Head of caudate nucleus (tissue), 42 donors: ENCODE measurements around the gene NLRP3.
"Not testable (repeated sequence)": the region's sequence is repeated elsewhere in the genome, so short reads cannot be mapped to it uniquely, and the experiment has no call there.

Source experiments
- DNase-seq, 42 donors: peaks; one replicate each; pipeline versions ENCODE4 v3.0.0 to v3.0.0-alpha.2; 2020 to 2021; ENCODE audit warnings: mixed read lengths in 7 of 42
- intact Hi-C: fragments of 100-400 bp; cut with DNase I; formaldehyde crosslinking; loops from one replicate; pipeline ENCODE4 v1.15.0; 2022

NLRP3 gene

DNA sequence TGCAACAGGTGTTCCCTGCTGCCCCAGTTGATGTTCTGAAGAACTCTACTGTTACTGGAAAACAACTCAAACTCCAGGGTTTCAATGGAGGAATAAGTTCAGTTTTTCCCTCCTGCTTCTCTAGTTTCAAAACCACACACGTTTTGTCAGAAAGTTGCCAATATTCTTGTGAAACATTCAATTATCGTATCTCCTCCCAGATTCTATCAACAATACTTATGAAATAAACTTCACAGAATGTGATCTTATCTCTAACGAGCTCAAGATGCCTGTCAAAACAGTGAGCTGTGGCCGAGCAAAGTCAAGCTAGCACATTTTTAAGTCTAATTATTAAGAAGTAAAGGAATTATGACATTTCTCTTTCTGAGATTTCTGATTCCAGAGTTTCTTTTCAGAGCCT, 37.3 kb downstream of the NLRP3 start:
- no peak for DNase-seq
- intact Hi-C loops: no loop called here

DNA sequence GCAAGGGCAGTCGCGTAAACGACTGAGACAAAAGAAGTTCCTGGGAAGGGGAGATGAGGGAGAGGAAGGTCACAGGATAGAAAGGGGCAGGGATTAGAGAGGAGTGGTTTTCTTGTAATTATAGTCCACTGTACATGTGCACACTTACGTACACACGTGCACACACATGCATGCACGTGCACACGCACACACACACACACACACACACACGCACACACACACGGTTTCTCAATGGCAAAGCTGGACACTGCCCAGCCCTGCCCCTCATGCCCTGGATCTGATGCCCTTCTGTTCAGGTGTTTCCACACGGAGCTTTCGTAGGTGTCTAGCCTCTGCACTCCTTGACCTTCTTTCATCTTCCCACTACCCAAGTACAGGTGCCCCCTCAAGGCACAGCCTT, 38.0 kb downstream of the NLRP3 start:
- intact Hi-C loops: no loop called here
- no peak for DNase-seq

DNA sequence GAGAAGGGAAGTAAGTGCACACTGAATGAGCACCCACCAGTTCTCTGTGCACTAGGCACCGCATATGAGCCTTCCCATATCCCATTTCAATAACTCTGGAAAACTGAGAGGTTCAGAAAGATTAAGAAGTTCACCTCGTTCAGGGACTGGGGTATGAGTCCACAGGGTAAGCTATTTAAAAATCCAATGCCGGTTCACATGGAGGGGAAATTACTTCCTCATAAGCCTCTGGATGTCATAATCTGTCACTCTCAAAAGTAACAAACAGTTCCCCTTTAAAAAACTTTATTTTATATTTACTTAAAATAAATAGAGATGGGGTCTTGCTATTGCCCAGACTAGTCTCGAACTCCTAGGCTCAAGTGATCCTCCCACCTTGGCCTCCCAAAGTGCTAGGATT, 40.0 kb downstream of the NLRP3 start:
- DNase-seq: no peak
- intact Hi-C loops: no loop called here

DNA sequence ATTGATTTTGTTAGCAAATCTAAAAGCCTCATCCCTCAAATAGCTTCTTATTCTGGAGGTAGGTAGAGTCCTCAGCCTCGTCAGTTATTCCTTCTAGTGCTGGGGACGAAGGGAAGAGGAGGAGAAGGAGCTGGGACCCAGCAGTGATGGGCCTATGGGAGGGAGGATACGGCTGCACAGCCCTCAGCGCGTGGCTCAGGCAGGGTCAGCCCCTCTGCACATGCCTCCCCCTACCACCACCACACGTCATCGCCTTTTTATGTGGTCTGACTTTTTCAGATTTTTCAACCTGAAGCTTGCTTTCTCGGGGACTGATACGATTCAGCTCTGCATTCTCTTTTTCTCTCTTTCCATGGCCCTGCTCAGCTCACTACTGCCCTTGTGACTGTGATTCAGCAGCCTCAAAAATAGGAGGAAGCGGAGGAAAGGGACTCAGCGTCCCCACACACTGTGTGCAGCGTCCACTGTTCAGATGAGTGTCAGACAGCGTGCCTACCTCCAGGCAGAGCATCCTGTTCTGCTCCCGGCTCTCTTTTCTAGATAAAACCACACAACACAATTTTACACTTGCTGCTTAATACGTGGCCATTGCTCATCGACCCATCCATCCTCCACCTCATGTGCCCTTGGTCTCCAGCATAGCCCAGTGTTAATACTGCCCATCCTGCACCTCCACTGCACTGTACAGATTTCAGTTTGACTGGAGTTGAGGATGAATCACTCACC, 41.1 kb downstream of the NLRP3 start:
- intact Hi-C loops: no loop called here
- DNase-seq: peak in 5 of 42 donors; percentile 12 to 53 (median 17)

DNA sequence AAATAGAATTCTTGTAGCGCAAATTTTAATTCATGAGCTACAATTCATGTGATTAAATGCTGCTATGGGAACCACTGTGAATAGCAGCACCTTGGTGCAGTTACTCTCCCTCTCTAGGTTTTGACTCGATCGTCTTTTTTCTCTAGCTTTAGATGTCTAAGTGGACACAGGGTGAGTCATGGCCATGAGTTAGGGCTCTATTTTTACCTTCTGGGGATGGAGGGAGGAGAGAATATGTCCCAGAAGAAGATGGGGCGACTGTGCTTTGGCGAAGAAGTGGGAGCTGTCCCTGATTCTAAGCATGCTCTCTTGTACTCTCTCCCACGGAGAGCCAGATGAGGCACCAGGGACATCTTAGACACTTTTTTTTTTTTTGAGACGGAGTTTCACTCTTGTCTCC, 43.5 kb downstream of the NLRP3 start:
- intact Hi-C loops: no loop called here
- no peak for DNase-seq

DNA sequence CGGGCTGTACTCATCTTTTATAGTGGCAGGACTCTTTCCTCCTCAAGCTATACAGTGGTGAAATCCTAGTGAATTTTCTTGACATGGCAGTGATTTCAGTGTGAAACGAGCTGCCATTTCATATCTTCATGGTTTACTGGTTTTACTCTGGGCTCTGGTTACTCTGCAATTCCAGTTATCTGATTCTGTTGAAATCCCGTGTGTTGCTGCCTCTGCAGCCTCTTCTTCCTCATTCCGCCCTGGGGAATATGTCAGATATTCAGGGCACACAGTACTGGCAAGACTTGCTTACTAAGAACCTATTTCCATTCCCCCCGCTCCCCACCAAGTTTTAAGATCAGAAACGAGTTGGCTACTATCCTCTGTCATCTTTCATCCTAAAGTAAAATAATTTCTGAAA, 49.8 kb downstream of the NLRP3 start:
- DNase-seq: no peak
- intact Hi-C loops: no loop called here

DNA sequence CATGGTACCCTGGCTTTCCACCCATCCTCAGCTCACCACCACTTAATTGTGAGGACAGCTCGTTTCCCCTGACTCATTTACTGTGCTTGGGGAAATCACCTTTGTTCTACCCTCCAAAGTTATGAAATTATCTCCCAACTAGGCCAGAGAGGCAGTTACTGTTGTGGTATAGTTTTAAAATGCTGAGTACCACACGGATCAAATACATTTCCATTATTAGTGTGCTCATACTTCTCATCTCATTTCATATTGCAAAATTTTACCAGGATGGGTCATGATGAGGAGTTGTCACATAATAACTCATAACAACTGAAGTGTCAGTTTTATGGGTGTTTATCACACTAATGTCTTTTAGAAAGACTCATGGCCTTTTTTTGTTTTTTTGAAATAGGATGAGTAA, 51.2 kb downstream of the NLRP3 start:
- no peak for DNase-seq
- intact Hi-C loops: no loop called here

DNA sequence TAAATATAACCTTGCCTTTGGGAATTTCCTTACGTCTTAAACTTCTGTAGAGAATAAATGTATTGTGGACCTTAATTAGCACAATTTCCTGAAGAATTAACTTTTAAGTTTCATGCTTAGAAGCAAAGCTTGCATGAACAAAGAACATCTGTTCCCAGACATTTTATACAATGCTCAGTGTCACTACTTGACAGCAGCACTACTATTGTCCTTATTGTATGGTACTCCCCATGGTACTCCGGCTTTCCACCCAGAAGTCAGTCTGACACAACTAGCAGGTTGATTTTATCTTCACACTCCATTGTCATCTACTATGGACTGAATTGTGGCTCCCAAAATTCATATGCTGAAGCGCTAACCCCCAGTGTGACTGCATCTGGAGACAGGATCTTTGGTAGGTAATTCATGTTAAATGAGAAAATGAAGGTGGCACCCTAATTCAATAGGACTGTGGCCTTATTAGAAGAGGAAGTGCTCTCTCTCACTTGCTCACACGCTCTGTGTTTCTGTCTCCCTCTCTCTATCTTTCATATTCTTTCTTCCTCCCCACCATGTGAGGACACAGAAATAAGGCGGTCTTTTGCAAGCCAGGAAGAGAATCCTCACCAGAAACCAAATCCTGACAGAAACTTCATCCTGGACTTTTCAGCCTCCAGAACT, 52.6 kb downstream of the NLRP3 start:
- DNase-seq: no peak
- intact Hi-C loops: no loop called here

DNA sequence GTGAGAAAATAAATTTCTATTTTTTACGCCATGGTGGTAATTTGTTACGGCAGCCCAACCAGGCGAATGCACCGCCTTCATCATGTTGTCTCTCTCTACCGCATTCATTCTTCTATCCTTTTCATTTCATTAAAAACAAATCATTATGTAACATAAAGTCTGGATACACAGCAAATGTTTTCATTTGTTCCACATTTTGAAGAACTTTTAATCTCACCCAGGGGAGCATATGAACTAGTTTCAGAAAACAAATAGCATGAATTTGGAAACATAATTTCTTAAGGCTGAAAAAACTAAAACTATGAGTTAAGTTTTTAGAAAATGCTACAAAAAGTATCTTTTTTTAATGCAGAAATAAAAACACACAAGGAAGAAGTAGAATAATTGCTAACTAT, 53.2 kb downstream of the NLRP3 start:
- no peak for DNase-seq
- intact Hi-C loops: no loop called here

DNA sequence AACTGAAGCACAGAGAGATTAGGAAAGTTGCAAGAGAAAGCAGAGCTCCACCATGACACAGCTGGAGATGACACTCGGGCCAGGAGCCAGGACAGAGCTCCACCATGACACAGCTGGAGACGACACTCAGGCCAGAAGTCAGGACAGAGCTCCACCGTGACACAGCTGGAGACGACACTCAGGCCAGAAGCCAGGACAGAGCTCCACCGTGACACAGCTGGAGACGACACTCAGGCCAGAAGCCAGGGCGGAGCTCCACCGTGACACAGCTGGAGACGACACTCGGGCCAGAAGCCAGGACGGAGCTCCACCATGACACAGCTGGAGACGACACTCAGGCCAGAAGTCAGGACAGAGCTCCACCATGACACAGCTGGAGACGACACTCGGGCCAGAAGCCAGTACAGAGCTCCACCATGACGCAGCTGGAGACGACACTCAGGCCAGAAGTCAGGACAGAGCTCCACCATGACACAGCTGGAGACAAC, 55.0 kb downstream of the NLRP3 start:
- intact Hi-C loops, DNase-seq: not testable (repeated sequence)

DNA sequence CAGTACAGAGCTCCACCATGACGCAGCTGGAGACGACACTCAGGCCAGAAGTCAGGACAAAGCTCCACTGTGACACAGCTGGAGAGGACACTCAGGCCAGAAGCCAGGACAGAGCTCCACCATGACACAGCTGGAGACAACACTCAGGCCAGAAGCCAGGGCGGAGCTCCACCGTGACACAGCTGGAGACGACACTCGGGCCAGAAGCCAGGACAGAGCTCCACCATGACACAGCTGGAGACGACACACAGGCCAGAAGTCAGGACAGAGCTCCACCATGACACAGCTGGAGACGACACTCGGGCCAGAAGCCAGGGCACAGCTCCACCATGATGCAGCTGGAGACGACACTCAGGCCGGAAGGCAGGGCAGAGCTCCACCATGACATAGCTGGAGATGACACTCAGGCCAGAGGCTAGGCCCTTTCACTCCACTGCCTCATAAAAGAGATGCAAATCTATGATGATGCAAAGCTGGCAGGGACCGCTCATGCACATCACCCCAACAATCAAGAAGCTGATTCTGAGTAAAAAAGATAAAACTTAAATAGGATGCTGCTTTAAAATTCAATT, 55.6 kb downstream of the NLRP3 start:
- DNase-seq: no peak
- intact Hi-C loops: no loop called here

DNA sequence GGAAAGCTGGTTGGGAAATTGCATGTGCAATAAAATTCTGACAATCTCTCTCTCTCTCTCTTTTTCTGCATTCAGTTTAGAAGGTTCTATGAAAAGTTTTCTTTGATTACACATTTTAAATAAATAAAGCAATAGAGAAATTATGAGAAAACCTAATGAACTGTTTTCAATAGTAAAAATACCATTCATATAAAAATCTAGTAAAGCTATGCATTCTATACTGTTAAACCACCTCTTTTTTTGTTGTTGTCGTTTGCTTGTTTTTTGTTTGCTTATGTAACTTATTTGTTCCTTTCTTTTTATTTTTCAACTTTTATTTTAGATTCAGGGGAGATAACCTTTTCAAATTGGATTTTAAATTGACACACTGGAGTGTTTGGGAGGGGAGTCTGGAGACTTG, 56.1 kb downstream of the NLRP3 start:
- intact Hi-C loops: no loop called here
- no peak for DNase-seq

DNA sequence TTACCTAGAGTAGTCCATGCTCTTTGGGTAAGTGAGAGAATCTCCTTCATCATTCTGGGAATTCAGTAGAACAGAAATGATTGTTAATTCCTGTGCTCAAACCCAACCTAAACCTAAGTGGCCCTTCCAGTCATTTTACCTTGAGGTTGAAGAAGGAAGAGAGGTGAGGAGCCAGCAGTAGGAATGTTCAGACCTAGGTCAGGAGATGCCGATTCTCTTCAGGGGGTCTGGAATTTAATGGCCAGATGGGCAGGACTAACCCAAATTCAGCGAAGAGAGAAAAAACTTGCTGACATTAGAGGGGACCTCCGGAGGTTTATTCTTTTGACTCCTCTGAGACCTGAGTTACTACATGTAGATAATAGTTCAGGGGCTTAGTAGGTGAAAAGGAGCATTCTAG, 58.4 kb downstream of the NLRP3 start:
- DNase-seq: no peak
- intact Hi-C loops: no loop called here

DNA sequence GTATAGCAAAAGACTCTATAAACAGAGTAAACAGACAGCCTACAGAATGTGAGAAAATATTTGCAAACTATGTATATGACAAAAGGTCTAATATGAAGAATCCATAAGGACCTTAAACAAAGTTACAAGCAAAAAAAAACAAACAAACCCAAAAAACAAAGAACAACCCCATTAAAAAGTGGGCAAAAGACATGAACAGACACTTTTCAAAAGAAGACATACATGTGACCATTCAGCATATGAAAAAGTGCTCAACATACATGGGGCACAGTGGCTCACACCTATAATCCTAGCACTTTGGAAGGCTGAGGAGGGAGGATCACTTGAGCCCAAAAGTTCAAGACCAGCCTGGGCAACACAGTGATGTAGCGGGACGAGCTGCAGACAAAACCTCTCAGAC, 59.8 kb downstream of the NLRP3 start:
- intact Hi-C loops: no loop called here
- no peak for DNase-seq

DNA sequence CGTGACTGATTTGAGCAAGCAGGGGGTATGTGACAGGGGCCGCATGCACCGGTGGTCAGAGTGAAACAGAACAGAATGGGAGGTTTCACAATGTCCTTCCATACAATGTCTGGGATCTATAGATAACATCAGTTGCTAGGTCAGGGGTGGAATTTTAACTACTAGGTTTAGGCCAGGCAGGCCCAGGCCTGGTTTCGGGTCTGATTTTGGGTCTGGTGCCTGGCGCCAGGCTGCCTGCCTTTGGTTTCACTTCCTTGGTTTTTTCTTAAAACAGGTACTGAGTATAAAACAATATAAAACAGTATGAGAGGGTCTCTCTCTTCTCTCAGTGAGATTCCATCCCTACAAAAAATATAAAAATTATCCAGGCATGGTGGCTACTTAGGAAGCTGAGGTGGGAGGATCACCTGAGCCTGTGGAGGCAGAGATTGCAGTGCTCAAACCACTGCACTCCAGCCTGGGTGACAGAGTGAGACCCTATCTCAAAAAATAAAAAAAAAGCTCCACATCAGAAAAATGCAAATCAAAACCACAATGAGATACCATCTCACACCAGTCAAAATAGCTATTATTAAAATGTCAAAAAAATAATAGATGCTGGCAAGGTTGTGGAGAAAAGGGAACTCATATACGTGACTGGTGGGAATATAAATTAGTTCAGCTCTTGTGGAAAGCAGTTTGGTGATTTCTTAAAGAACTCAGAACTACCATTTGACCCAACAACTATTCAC, 60.5 kb downstream of the NLRP3 start:
- intact Hi-C loops, DNase-seq: not testable (repeated sequence)

DNA sequence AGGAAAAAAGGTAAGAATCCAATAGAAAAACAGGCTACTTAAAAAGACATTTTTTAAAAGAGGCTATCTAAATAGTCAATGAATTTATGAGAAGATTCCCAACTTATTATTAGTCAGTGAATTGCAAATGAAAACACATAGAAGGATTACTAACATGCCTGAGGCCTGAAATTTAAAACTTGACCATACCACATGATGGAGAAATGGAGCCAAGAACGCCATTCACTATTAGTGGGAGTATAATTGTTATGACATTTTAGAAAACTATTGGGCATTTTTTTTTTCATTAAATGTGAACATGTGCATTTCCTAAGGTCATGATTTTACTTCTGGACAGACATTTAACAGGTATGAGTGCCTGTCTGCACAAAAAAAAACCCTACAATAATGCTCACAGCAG, 66.8 kb downstream of the NLRP3 start:
- intact Hi-C loops: no loop called here
- no peak for DNase-seq

DNA sequence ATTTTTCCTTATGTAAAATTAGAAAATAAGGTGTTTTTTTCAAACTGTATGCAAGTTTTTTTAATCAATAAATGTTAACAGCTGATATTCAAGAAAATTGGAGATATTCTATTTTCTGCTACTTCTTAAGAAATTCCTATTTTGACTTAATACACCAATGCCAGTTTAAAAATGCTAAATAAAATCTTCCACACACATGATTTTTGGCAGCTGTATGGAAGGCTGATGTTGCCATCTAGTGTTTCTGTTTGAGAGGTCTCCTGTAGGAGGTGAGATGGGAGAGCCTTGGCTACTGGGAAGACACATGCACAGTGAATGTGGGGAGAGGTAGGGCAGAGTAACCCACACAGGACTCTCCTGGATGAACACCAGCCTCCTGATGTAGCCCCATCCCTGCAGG, 71.1 kb downstream of the NLRP3 start:
- intact Hi-C loops: loop anchor here (5.0 kb wide), 1 partner anchor 115 kb away; no protein-coding TSS in a partner anchor
- DNase-seq: peak in 23 of 42 donors; percentile 7 to 71 (median 36)

DNA sequence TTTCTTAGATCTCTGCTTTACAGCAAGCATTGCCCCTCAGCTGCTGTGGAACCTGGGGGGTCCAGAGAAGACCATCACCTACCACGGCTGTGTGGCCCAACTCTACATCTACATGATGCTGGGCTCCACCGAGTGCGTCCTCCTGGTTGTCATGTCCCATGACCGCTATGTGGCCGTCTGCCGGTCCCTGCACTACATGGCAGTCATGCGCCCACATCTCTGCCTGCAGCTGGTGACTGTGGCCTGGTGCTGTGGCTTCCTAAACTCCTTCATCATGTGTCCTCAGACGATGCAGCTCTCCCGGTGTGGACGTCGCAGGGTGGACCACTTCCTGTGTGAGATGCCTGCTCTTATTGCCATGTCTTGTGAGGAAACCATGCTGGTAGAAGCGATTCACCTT, 75.4 kb downstream of the NLRP3 start:
- DNase-seq: no peak
- intact Hi-C loops: no loop called here

DNA sequence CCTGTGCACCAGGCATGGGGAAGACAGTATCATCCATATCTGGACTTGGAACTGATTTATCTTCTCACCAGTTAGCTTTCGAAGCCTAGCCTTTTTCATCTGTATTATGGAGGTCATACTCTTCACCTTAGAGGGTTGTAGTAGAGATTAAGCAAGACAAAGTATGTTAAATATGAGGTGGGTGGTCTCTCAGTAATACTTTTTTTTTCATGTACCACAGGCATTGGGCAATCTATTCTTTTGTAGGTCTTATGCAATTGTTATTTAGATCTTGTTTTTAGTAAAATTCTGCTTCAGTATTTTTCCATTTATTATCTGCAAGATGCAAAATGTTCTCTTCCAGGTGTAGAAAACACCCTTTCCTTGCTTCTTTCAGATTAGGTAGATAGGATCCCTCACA, 77.1 kb downstream of the NLRP3 start:
- intact Hi-C loops: no loop called here
- DNase-seq: no peak

DNA sequence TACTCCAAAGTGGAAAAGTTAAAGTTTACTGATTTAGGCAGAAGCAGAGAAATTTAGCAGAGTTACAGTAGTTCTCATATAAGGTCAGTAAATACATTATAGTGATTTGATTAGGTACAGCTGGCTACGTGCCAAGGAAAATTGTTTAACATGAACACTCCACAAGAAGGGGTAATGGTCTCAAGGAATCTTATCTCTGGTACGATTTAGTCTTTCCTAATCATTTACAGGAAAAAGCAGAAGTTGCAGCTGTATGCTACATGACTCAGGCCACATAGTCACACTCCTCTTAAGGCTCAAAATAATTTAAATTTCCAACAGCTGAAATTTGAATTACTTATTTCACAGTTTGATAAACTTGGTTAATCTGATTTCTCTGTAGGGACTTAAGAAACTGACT, 78.8 kb downstream of the NLRP3 start:
- intact Hi-C loops: no loop called here
- no peak for DNase-seq
